HG02678 (cell line): ENCODE results near the gene DENND1A.
A peak's percentile ranks its signal among the peaks of the same experiment; 100 is the strongest.

ENCODE experiments used
- ATAC-seq: cut with Tn5 transposase; IDR thresholded peaks from one replicate; pipeline ENCODE4 v1.9.1; 2021; ENCODE audit warnings: mild to moderate bottlenecking, moderate library complexity; ENCODE audit not compliant: unreplicated experiment

The DENND1A gene

DNA sequence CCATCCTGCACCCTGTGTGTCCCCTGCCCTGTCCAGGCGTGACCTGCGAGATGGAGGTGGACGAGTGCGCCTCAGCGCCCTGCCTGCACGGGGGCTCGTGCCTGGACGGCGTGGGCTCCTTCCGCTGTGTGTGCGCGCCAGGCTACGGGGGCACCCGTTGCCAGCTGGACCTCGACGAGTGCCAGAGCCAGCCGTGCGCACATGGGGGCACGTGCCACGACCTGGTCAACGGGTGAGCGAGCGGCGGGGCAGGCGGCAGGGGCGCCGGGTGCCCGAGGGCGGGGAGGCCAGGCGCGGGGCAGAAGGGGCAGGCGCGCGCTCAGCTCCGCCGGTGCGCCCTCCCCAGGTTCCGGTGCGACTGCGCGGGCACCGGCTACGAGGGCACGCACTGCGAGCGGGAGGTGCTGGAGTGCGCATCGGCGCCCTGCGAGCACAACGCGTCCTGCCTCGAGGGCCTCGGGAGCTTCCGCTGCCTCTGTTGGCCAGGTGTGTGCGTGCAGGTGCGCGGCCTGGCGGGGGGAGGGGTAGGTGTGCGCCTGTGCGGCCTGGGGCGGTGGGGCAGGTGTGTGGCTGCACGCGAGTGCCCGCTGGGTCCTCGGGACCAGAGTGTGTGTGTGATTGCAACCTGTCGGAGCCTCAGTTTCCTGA, 563.9 kb downstream of the DENND1A start:
- no peak for ATAC-seq

DNA sequence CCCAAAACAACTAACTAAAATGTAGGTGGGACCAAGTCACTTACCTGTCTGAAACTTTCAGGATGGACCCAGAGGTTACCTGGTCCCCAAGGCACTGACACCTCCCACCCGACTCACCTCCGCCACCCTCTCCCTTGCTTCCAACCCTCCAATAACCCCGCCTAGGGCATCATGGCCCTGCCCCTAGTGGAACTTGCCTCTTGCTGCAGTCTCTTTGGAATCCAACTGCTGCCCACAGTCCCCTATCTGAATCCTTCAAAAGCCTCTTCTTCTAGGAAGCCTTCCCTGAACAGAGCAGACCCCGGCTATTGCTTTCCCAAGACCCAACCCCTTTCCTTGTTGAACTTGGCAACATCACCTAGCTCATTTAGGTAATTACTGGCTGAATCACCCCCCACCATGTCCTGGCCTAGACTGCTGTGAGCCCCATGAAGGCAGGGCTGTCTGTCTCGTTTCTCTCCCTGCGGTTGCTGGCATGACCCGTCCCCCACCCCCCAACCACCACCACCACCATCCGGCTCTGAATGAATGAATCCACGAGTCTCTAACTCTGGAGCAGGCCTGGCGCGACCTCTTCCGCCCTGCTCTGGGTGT, 564.5 kb downstream of the DENND1A start:
- ATAC-seq, result no peak

GRCh38 chr9:123364241-123364824, 565.6 kb downstream of the DENND1A start:
- no peak for ATAC-seq

- ATAC-seq, result no peak
Measured at GRCh38 chr9:123362856-123363255, 567.1 kb downstream of the DENND1A start.

DNA sequence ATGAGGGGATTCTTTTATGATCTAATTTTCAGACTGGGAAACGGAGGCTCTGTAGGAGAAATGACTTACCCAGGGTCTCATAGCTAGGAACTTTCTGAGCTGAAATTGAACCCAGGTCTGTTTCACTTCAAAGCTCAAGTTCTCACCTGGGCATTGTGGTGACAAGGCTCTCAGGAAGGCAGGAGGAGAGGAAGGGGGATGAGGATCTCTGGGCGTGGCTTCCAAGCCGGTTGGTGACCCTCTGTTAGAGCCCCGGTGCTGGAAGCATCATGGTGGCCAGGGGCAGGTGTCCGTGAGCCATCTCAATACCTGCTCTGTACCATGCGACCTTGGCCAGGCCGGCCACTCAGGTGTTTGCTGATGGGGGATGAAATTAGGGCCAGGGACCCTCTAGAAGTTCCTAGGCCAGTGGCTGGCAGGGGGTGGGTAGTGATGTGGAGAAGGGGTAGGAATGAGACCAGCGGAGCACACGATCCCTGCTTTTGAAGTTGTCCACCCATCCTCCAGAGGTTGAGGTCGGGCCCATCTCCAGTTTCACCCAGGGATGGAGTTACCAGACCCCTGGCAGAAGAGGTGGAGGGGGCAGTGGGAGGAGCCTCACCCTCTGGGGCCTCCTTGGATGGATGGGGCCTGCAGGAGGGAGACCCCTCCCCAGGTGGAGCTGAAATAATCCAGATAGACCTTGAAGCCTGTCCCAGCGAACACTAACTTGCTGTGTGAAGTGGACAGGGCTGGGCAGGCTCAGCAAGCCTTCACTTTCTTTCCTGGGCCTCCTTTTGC, 568.0 kb downstream of the DENND1A start:
- ATAC-seq, result no peak

DNA sequence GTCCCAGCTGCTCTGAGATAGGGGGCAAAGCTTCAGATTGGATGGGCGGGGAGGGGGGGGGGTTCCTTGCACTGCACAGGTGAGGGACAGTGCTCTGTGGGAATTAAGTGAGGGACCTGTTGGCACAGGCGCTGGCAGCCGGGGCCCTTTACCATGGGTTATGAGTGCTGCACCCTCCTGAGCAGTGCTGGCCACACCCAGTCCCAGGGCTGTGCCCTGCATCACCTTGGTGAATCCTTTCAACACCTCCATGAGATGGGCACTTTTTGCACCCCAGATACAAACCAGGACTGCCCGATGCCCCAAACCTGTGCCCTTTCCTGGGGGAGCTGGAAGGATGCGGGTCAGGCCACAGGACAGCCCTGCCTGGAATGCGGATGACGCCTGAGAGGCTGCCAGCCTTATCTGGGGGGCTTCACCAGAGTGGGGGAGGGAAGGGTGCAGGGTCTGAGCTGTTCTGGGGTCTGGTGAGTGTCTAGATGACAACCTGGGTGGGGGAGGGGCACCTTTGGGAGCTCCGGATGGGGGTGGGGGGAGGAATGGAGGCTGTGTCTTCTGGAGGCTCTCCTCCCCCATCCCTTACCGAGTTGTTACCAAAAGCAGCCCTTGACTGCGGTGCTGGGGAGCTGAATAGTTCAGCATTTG, 568.7 kb downstream of the DENND1A start:
- no peak for ATAC-seq

DNA sequence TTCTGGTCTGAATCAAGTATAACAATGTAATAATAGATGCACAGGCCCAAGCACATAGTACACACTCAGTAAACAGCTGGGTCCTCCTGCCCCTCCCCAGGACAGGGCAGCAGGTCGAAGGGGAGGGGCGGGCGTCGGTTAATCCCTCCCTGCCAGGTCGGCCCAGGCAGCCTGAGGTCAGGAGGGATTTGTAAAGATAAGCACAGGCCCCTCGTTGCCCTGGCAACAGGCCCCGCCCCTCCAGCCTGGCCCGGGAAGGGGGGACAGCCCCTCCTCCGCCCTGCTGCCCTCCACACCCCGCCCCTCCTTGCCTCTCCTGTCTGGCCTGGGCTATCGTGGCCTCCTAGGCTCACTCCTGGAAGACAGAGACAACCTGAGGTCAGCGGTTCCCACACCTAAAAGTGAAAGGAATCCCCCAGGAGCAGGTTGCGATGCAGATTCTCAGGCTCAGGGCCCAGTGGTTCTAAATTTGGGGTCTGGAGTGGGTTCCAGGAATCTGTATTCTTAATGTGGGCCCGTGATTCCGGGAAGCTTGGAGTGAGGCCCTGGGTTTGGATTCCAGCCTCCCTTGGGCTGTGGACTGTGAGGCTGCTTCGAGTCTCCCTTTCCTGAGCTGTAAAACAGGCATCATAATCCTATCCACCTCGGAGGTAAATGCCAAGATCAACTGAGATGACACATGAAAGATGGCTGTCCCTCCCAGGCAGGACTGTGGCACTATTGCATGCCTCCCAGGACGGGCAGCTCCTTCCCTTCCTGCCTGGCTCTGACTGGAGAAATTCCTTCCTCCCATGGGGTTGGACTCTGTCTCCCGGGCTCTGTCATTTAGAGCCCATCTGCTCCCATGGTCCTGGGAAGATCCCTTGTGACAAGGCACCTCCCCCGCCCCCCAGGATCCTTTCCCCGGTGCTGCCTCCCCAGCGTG, 569.5 kb downstream of the DENND1A start:
- no peak for ATAC-seq

GRCh38 chr9:123359546-123359945, 570.4 kb downstream of the DENND1A start:
- no peak for ATAC-seq

DNA sequence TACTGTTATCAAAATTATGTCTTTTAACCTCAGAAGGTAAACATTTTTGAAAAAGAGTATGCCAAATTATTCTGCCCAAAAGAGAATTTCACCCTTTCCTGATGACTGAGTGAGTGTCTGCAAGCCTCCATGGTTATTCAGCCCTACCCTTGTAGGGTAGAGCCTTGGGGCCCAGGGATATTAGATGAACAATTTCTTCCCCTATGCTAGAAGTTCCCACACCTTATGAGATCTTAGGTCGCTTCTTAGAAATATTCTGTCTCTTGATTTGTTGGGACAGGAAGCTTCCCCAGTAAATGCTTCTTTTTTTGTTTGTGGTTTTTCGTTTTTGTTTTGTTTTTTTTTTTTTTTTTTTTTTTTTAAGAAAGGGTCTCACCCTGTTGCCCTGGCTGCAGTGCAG, 570.8 kb downstream of the DENND1A start:
- no peak for ATAC-seq

- no peak for ATAC-seq
Measured at GRCh38 chr9:123358181-123358905, 571.6 kb downstream of the DENND1A start.

DNA sequence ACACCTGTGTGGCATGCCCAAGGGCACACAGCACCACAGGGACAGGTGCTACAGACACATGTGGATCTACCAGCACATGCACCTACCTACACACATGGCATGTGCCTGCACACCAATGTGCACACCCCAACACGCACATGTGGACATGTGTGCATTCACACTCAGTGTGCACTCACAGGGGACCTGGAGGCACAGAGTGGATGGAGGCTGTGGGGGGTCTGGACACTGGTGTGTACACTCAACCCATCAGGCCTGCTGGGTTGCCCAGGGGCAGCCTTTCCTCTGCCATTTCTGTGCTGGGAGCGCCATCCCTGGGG, 572.2 kb downstream of the DENND1A start:
- no peak for ATAC-seq

DNA sequence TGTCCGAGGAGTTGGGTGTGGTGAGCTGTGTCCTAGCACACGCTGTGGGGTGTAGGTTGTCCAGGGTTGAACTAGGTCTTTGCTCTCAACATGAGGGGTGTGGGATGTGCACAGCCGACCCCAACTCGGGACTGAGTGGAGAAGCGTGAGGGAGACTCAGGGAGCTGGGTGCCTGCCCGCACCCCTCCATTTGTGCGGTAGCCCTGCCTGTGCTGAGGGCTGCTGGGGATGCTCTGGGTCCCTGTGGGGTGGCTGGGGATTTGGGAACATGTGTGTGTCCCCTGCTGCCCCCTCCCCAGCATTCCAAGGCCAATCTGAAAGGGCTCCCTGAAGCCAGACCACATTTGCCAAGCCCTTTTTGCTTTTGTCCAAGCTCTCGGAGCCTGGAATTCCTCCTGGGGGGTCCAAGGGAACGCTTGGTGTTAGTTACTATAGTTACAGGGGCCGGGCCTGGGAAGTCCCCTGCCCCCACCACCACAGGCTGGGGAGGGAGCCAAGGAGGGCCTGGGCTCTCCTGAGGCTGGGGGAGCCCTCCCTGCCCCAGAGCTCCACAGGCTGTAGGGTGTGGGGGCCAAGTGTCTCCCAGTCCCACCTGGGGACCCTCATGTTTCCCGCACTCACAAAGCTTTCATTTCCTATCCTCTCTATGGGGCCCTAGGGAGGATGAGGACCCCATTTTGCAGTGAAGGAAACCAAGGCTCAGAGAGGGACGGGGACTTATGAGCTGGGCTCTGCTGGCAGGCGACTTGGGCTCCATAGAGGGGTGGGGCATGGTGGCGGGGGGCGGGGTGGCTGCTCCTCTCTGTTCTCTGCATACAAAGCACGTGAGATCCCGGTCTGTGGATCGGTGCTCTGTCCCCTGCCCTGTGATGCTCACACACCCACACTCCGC, 572.8 kb downstream of the DENND1A start:
- ATAC-seq, result no peak

DNA sequence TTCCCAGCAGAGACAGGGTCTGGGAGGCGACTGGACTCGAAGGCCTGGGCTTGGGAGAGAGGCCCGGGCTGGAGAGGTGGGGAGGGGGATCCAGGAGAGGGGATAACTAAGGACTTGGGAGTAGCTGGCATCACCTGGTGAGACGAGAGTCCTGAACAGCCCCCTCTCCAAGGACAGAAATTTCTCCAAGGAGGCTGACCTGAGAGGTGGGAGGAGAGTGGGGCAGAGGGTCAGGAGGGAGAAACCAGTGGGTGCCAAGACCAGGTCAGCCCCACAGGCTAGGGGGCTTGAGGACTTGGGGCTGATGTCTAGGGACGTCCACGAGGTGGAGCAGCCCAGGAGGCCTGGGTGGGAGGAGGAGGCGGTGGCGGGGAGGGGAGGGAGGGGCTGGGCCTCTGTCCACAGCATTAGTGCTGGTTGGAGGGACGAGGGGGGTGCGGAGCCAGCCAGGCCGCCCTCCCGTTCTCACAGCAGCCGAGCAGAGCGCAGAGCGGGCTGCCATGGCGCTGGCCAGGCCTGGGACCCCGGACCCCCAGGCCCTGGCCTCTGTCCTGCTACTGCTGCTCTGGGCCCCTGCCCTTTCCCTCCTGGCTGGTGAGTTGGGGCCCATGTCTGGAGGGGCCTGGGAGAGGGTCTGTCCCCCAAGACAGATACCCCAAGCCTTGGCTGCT, 574.0 kb downstream of the DENND1A start, which contains the start of gene CRB2:
Gene CRB2, plus strand, starts transcription at position 437 of the 671 bp plus-strand sequence. Its CDS starts 64 bp downstream, at position 501.
- ATAC-seq, result no peak

DNA sequence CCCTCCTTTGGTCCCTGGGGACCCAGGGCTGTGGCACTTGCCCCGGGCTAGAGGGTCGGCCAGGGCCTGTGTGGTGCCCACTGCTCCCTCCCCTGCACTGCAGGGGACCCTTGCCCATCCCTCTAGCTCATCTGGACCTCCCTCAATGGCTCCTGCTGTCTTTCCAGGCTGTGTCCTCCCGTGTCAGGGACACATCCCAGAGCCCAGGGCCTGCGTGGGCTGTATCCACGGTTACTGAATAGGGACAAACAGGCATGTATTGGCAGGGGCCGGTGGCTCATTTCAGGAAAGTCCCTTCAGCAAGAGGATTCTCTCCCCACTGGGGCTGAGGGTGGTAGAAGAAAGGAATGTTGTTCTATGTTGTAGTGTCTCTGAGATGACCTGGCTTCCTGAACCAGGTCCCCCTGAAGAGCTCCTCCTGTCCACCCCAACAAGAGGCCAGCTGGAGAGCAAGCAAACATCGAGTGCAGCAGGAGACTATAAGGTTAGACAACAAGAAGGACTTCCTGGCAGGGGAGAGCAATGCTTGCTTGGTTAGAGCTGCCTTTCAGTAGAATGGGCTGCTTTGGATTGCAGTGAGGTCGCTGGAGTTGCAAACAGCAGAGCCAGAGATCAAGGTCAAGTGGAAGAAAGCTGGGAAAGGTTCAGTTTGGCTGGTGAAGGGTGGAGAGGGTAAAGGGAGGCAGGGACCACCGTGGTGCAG, 575.0 kb downstream of the DENND1A start:
- no peak for ATAC-seq

DNA sequence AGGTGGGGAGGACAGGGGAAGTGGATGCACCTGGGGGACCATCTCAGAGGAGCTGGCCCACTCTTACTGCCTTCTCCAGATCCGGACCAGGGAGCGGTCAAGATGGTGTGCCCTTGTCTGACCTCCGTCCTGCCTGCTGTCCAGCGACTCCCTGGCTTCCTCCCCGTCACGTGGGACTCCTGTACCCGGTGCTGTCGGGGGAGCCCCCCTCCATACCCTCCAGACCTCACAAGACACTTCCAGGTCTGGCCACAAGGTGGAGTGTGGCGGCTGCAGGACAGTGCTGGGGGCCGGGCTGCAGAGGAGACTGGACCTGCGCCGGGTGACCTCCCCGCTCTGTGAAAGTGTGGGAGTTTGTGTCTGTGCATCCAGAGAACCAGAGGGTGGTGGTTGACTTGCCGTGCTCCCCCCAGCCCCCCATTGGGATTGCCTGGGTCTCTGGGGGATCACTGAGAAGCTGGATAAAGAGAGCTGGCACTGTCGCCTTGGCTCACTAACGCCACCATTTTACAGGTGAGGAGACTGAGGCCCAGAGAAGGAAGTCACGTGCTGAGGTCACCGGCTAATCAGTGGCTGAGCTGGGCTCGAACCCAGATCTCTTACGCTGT, 575.8 kb downstream of the DENND1A start:
- peak; percentile 56 for ATAC-seq

DNA sequence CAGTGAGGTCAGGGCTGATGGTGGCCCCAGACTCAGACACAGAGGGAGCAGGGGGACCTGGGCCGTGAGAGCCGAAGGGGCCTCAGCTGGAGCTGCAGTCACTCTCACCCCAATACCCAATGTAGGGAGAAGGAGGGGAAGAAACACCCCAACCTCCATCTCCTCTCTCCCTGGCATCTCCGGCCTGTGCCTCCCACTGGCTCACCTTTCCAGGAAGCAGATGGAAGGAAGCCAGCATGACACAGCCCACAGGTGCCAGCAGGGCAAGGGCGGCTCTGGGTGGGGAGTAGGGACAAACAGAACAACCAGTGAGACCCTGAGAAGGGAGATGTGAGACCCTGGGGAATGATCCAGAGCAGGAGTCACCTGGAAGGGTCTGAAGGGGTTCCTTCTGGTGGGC, 576.9 kb downstream of the DENND1A start:
- no peak for ATAC-seq
